Cerebellar nuclear complex (tissue), 1 donor: ENCODE results near the gene SIX6.
"Not testable (repeated sequence)": the region's sequence is repeated elsewhere in the genome, so short reads cannot be mapped to it uniquely, and the experiment has no call there.

Experiments
- DNase-seq, 2 experiments: peaks; one replicate each; lab custom pipeline; 2025; lab: John Stamatoyannopoulos, UW

The SIX6 gene

DNA sequence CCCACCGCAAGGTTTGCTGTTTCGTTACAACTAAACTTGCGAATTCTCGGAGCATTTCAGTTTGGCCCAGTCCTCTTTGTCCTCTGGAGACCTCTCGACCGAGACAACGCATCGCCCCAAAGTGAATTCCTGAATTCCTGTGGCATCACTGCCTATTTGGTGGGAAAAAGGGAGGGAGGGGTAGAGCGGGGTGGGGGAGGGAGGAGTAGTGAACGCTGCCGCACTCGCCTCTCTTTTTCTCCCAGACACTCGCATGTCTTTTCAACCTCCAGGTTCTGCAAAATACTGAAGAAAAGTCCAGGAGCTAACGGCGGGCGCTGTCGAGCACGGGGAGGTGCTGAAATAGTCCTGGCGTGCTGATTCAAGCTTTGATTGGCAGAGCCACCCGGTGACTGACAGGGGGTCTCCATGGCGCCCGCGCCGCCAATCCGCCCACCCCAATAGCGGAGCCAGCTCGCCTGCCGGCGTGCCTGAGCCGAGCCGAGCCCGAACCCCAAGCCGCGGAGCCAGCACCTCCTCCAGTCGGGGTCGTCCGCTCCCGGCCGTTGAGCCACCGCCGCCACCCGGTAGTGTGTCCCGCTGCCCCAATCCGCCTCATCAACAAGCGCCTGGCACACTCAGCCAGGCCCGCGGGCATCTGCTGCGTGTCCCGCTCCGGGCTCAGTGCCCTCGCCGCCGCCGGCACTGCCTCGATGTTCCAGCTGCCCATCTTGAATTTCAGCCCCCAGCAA is at the start of gene SIX6:
Gene SIX6, plus strand, starts transcription at position 440 of the 731 bp plus-strand sequence. Its CDS starts 253 bp downstream, at position 693.
- DNase-seq: no peak

DNA sequence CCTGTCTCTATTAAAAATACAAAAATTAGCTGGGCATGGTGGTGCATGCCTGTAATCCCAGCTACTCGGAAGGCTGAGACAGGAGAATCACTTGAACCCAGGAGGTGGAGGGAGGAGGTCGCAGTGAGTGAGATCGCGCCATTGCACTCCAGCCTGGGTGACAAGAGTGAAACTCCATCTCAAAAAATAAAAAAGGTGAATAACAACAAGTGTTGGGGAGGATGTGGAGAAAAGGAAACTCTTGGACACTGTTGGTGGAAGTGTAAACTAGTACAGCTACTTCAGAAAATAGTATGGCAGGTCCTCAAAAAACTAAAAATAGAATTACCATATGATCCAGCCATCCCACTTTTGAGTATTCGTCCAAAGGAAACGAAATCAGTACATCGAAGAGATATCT is 28.7 kb upstream of the SIX6 start:
- DNase-seq: not testable (repeated sequence)

DNA sequence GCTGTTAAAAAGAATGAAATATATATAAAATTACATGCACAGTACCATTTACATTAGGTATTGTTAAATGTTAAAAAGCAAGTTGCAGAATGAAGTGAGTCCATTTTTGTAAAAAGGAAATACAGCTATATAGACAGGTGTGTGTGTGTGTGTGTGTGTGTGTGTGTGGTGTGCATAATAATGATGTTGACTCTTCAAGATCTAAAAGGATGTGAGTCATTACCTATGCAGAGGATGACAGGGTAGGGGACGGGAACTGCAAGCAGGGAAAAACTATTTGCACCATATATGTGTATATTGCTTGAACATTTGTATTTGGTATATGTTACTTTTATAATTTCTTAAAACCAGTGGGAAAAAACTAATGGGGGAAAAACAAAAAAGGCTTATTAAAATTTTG is 26.2 kb upstream of the SIX6 start:
- no peak for DNase-seq

DNA sequence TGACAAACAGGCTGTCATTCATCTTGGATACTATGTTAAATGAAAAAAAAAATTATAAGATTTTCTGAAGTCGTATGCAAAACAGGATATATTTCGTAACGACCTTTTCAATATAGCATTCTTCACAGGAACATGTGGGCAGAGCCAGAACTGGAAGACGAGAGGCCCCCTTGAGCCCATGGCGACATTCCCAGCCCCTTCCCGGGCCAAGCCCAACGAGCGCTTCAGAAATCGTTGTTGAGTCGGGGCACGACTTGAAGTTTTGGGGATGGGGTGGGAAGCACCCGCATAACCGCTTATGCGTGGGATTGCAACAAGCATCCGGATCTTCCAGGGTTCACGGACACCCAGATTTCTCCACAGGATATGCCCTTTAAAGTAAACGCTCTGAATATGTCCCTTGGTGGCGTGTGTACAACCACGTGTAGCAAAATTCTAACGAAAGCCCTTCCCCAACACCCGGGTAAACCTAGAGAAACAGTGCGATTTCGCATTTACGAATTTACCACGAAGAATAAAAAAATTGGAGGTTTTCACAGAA is 23.8 kb upstream of the SIX6 start:
- no peak for DNase-seq

GRCh38 chr14:60485598-60486251 is 23.2 kb upstream of the SIX6 start, which contains the start of gene C14orf39:
Gene C14orf39, minus strand, starts transcription at chr14:60486063. Its CDS starts 985 bp downstream, at chr14:60485078.
- DNase-seq: no peak

DNA sequence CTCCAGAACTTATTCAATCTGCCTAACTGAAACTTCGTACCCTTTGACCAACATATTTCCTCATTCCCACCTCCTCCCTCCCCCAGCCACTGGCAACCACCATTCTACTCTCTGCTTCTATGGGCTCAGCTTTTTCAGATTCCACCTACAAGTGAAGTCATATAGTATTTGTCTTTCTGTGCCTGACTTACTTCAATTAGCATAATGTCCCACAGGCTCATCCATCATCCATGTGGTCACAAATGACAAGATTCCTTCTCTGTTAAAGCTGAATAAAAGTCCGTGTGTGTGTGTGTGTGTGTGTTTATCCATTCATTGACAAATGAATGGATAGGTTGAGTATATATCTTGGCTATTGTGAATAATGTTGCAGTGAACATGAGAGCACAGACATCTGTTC is 21.7 kb upstream of the SIX6 start:
- DNase-seq: no peak

DNA sequence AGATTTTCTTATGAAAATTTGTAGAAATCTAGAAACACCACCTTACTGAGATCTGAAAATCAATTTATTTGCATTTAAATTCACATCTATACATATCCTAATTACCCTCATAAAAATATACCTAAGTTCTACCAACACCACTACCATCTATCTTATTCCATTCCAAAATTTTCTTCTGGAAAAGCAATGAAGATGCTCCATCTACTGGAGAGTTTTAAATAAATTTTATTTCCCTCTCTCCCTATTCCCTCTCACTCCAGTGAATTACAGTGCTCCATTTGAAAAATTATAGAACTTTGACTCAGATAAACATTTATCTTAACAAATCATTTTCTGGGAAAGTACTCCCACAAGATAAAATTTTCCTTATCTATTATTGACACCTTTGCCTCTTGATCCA is 20.8 kb upstream of the SIX6 start:
- no peak for DNase-seq

- DNase-seq: no peak
Measured at GRCh38 chr14:60490270-60490669, 18.7 kb upstream of the SIX6 start.

DNA sequence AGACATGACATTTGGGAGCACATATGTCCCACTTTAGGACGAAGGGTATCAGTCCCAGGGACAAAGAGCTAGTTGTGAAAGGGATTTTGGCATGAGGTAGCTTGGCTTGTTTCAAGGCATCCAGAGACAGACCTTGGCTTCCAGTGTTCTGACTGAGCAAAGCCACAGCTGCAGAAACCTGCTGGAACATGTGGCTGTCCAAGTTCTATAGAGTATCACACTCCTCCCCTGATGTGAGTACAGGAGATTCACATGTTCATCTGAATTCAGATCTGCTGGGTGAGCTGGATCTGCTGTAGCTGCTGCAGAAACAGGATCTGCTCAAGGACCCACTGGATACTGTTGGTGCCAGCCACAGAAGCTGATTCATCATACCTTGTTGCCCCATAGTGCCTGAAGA is 13.0 kb upstream of the SIX6 start:
- no peak for DNase-seq

GRCh38 chr14:60502541-60502940 is 6.4 kb upstream of the SIX6 start:
- no peak for DNase-seq

GRCh38 chr14:60505448-60505847 is 3.5 kb upstream of the SIX6 start:
- no peak for DNase-seq

- no peak for DNase-seq
Measured at GRCh38 chr14:60506010-60506409, 2.9 kb upstream of the SIX6 start.

DNA sequence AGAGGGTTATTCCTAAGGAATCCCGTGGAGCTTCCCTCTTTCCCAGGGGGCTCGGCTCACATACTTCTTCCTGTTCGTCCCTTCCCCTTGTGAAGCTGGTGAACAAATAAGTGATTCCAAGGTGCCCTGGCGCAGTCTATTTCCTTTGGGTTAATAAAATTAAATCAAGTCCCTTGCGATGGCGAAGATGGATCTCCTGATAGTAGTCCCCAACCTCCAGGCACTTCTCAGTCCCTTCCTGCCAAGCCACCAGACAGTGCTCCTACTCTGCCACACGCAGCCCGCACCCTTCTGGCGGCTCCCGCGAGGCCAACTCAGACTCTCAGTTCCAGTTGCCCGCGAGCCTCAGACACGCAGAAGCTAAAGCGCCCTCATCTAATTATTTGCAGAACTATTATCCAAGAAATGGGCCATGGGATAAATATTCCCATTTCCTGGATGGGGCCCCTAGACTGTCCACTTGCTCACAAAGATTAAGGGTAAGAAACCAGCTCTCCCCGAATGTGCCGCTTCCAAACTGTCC is 2.4 kb upstream of the SIX6 start:
- DNase-seq: no peak

DNA sequence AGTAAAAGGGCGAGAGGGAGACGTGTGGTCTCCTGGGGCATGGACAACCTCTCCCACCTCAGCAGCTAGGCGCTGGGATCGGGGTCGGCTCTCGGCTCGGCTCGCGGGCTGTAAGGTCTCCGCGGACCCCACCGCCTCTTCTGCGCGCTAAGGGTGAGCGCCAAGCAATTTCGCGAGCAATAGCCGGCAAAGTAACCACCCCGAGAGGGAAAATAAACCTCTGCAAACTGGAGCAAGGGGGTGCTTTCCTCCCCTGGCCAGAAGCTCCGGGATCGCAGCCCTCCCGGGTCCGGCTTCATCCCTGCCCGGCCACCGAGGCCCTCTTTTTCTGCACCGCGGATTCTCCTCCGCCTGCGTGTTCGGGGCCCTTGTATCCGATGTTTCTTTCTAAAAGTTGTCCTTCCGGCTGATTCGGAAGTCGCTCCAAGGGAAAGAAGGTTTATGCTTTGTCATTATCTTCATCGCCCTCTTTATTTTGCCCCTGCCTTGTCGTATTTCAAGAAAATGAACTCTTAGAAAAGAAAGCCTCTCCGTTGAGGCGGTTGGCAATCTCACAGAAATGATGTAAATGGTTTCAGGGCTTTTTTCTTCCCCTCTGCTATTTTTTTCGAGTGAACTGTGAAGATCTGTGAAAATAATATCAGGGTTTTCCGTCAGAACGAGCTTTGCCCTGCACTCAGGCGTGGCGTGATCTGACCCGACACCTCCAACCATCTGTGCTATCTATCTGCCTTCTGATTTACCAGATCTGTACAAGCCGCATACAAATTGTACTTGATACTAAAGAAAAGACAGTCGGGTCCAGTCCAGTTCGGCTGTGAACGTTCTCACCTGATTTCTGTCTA is 1.7 kb upstream of the SIX6 start:
- DNase-seq: no peak

DNA sequence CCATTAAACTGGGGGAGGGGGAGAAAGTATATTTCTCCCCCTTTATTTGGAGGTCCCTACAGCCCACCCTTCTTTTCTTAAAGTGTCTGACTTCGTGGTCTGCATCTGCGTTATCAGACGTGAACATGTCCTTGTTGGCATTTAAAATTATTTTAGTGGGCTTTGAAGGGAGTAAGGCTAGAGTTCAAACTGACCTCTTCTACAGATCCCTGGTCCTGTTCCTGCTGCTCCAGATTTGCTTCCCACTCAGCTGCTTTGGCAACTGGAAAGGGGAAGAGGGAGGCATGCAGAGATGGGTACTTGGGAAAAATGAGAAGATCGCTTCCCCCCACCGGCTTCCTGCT is 611 bp upstream of the SIX6 start:
- no peak for DNase-seq

- no peak for DNase-seq
Measured at GRCh38 chr14:60509438-60510253, 700 bp downstream of the SIX6 start.

DNA sequence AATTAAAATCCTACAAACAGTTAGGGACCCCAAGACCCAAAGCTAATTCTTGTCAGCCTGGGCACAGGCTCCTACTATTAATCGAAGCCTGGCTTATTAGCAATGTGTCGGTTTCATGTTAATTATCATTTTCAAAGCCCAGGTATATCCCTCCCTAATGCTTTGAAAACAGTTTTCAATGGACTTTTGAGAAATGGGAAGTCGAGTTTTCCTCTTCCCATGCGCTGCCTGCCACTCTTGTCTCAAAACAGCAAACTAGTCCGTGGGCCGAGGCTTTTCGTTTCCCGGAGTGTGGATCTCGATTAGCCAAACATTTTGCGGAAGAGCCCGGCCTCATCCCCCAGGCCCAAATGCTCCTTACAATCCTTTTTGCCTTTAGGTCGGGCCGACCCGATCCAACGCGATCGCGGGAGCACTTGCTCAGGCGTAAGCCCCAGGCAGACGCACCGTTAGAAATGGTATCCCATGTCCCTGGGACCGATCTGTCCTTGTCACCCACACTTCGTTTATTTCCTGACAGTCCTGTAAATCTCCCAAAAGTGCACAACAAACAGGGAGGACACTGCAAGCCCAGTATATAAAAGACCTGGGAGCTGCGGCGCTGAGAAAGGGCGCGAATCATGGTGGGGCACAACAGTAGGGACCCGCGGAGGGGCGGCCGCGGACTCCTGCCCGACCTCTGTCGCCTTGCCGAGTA is 1.5 kb downstream of the SIX6 start:
- DNase-seq: no peak

DNA sequence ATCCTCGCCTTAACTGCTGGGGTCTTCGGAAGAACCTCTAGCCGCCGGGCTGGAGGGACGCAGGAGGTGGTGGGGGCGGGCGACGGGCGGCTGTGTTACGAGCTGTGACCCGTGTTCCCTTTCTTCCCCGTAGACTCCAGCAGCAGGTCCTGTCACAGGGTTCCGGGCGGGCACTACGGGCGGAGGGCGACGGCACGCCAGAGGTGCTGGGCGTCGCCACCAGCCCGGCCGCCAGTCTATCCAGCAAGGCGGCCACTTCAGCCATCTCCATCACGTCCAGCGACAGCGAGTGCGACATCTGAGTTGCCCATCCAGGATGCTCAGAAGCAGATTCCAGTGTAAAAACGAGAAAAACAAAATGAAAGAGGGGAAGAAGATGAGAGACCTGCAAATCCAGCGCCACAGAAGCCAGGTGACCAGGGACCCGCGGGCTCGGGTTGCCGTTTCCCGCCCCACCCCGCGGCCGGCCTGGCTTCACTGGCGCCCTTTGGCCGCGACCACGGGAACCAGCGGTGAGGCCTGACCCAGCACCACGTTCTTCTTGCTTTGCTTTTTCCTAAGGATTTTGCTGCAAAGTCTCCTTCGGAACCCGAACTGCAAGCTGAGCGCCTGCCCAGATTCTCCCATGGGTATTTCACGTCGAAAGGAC is 2.1 kb downstream of the SIX6 start:
- DNase-seq: no peak

- no peak for DNase-seq
Measured at GRCh38 chr14:60512126-60512525, 3.2 kb downstream of the SIX6 start.

- DNase-seq: no peak
Measured at GRCh38 chr14:60512973-60513571, 4.1 kb downstream of the SIX6 start.
